Tongue (tissue), 2 donors: ENCODE results near the gene PEX5. TPM values are rescaled to one million over a fixed set of nuclear protein-coding genes. Genes with fewer than 3 reads are reported as not detected.
"Not testable (repeated sequence)": the region's sequence is repeated elsewhere in the genome, so short reads cannot be mapped to it uniquely, and the experiment has no call there.

Experiments
- DNase-seq: peaks from one replicate; pipeline ENCODE4 v3.0.0-alpha.2; 2015
- total RNA-seq: library from RNA; depleted of rRNA; stranded (reverse); fragments of >200 nt; gene quantifications from one replicate; pipeline ENCODE4 v1.2.3, GENCODE V29; 2014

Gene PEX5
- total RNA-seq, 1 donor from 2014 or later: 66.1 TPM

DNA sequence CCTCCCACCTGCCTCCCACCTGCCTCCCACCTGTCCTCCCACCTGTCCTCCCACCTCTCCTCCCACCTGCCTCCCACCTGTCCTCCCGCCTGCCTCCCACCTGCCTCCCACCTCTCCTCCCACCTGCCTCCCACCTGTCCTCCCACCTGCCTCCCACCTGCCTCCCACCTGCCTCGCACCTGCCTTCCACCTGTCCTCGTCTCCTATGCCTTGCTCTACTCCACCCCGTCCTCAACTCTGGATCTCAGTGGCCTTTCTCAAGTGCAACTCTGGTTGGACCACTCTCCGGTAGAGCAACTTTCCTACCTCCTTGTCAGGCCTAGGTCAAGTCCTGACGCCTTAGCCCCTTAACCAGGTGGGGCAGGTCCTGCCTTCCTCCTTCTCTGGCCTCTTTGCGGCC is 29.3 kb upstream of the PEX5 start:
- no peak for DNase-seq

DNA sequence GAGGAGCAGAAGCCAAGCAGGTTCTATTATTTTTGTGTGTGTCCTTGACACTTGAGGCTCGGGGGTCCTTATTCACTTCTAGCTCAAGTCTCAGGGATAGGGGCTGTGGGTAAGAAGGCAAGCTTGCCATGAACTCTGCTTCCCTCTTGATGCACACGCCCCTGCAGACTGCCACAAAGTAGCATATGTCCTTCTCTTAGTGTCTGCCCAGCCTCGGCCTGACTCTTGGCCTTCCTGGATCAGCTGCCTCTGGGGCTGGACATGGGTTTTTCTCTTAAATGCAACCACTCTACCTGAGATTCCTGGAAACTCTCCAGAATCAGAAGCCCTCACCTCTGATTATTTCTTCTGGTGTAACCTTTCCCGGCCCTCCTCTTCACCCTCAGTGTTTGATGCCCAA is 28.2 kb upstream of the PEX5 start:
- DNase-seq: no peak

DNA sequence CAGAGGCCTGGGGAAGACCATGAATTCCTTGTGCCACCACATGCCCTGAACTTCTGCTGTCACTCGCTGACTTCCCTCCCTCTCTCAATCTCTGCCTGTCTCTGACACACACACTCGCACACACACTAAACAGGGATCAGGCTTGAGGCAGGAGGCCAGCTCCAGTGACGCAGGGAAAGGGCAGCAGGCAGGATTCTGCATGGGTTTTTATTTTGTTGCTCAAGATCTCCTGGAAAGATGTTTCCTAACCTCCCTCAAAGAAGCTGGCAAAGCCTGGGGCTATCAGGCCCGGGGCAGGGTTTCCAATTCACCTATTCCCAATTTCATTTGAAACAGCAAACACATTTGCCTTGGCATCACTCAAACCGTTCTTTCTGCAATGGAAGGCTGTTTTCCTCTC is 27.7 kb upstream of the PEX5 start:
- no peak for DNase-seq

DNA sequence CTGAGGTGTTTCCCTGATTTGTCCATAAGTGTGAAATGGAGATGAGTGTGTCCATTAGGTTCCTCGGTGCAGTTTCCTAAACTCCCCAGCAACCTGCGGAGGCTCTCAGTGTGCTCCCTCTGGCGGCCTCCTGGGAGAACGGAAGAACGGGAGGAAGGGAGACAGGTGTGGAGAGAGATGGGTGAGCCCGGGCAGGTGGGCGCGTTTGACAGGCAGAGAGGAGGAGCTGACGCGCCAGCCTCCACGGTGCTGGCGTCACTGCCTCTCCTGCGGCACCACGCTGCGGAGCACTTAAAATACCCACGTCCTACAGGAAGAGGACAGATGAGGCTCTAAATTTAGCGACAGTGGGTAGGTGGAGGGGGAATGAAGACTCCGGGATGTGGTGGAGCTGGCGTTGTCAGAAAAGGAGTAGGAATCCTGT is 26.8 kb upstream of the PEX5 start:
- DNase-seq: peak; percentile 60

DNA sequence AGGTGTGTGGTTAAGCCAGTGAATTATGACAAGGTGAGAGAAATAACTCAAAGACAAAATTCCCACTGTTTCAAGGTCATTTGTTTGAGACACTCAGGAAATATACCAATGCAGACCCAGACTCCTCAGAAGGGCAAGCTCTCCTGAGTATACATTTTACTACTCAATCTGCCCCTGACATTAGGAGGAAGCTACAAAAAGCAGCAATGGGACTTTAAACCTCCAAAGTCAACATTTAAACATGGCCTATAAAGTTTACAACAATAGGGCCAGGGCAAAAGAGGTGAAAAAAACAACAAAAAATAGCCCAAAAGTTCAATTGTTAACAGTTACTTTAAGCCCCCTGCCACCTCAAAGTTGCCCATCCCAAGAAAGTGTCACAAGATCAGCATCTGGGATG is 19.5 kb upstream of the PEX5 start:
- no peak for DNase-seq

DNA sequence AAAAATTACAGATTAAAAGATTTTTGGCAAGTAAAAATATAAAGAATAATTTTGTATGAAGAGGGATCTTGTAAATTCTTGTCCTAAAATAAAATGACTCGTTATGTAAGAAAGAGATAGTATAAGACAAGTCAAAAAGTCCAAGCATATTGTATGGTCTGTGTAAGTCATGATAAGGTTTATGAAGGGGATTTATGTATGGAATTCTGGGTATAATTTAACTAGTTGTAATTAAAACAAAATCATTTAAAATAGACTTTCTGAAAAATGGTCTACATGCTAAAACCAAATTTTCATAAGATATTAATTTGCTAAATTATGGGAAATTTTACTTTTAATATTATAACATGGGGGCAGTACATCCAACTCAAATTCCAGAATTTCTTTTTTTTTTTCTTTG is 17.6 kb upstream of the PEX5 start:
- no peak for DNase-seq

DNA sequence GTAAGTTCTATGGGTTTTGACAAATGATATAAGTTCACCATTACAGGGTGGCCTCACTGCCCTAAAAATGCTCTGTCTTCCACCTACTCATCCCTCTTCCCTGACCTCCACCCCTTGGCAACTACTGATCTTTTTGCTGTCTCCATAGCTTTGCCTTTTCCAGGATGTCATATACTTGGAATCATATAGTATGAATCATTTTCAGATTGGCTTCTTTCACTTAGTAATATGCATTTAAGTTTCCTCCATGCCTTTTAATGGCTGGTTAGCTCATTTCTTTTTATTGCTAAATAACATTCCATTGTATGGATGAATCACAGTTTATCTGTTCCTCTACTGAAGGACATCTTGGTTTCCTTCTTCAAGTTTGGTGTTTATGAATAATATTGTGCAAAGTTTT is 14.0 kb upstream of the PEX5 start:
- DNase-seq: no peak

DNA sequence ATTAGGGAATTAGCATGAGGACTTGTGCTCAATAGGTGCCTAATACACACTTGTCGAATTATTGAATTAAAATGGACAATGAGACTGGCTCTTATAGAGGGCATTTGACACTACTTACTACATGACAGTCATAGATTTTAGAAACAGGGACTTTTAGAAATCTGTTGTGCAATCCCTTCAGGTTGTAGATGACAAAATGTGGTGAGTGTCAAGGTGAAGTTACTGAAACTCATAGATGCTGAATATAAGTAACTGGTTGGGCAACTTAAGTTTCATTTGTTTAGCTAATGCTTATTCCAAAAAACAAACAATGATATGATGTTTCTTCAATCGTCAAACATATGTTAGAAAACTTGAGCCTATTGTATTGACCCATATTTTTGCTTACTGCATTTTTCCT is 12.9 kb upstream of the PEX5 start:
- no peak for DNase-seq

DNA sequence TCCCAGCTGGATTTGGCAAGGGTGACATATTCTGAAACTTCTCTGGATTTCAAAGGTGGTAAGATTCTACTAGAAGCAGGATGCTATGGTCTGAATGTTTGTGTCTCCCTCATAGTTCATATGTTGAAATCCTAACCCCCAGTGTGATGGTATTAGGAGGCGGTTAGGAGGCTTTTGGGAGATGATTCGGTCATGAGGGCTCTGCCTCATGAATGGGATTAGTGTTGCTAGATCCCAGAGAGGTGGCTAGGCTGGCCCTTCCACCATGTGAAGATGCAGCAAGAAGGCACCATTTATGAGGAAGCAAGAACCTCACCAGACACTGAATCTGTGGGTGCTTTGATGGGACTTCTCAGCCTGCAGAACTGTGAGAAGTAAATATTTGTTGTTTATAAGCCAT is 11.0 kb upstream of the PEX5 start:
- no peak for DNase-seq

DNA sequence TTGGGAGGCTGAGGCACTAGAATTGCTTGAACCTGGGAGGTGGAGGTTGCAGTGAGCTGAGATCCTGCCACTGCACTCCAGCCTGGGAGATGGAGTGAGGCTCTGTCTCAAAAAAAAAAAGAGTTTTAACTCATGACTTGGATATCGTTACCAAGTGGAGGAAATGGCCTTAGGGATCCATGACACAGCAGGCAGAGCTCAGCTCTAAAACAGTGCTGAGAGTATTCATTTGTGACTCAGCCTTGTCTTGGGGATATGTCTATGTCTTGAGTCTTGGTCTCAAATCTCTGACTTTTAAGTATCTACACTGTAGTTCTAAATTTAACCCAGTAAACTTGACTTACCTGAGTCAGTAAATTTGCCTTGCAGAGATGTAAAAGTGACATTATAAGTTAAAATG is 8.8 kb upstream of the PEX5 start:
- no peak for DNase-seq

DNA sequence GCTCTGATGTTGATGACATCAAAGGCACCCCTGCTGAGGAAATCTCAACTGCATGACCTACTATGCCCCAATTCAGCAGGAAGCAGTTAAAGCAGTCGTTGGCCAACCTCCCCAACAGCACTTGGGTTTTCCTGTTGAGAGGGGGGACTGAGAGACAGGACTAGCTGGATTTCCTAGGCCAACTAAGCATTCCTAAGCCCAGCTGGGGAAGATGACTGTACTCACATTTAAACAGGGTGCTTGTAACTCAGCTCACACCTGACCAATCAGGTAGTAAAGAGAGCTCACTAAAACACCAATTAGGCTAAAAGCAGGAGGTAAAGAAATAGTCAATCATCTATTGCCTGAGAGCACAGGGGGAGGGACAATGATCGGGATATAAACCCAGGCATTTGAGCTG is 3.4 kb upstream of the PEX5 start:
- not testable (repeated sequence) for DNase-seq

DNA sequence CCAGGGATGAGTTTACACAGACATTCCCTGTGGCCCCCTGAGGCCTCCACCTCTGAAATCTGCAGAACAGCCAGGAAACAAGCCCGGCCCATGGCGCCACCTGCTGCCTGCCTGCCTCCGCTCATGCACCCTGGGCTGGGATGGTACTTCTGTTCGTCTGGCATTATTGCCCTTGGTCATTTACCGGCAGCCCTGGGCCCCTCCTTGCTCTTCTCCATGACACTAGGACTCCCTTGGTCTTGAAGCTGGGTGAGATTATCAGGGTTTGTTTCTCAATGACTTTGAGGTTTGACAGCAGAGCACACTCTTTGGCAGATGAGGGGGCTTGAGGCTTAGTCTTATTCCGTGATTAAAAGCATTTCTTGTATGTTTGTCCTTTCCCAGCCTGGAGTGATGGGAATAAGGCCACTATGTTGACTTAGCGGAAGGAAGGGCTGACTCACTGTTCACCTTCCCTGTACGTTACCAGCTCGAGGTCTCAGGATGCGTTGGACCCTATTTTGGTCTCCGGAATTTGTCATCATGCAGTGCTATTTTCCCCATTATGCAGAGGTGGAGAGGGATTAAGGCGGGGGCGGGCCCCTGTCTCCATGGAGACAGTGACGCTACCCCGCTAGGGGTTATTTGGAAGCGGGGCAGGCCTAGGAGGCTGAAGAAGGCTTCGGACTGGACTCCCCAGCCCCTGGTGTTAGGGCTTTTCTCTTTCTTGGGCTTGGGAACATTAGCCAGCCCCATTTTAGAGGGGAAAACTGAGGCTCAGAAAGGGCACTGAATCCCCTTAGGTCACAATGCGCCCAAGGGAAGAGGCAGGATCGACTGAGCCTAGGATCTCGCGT is 706 bp upstream of the PEX5 start:
- DNase-seq: peak; percentile 72

DNA sequence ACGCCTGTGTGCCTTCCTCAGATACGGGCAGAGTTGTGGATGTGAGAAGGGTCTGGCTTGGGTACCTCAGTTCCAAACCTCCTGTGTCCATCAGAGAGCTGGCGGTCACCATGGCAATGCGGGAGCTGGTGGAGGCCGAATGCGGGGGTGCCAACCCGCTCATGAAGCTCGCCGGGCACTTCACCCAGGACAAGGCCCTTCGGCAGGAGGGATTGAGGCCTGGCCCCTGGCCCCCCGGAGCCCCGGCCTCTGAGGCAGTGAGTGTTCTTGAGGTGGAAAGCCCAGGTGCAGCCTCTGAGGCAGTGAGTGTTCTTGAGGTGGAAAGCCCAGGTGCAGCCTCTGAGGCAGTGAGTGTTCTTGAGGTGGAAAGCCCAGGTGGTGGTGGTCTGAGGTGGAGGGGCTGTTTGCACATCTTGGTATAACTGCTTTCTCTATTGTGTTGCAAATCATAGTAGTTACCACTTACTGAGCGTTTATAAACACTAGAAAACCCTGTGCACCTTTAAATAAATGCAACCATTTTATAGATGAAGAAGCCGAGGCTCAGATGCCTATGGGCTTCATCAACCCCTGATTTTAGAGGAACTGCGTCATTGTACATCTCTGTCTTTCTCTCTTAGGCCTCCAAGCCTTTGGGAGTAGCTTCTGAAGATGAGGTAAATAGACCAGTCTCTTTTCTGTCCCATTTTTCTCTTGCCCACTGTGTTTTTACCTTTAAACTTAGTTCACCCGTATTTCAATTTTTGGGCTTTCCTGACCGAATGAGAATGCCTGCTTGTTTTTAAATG is 976 bp downstream of the PEX5 start:
- DNase-seq: no peak

DNA sequence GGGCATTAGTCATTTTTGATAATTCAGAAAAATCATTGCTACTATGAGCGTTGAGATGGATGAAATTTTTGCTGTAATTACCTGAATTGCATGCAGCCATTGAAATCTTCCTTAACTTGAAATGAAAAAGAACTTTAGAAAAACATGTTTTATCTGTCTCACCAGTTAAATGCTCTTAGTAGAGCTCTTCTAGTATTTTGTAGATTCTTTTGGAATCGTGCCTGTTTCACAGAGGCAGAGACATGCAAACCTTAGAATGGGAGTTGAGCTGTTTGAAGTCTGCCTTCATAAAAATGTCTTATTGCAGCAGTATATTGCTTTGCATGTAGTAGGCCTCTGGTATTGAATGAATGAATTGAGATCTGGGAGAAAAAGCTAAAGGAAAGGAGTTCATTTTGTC is 4.2 kb downstream of the PEX5 start:
- DNase-seq: no peak

DNA sequence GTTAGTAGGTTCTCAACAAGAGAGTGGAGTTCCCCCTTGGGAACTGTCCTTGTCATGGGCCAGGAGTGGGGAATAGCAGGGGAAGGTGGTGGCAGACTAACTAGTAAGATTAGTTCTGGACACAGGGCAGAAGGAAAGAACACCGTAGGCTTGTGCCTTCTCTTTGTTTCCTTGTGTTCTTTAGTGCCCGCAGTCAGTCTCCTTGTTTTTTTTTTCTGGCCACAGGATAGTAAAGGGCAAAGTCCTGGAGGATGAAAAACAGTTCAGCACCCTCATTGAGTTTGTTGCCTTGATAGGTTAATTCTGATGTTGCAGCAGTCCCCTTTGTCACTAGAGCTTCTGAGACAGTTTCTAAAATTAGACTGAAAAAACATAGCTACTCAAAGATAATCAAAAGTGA is 8.4 kb downstream of the PEX5 start:
- no peak for DNase-seq

DNA sequence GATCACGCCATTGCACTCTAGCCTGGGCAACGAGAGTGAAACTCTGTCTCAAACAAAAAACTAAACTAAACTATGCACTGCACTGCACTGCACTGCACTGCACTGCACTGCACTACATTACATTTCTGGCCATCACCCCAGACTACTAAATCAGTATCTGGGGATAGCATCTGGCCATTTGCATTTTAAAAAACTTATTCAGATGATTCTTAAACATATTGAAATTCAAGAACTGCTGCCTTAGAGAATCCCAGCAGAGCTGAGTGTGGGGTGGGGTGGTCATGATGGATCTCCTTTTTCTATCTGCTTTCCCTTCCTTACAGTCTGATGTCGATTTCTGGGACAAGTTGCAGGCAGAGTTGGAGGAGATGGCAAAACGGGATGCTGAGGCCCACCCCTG is 13.6 kb downstream of the PEX5 start:
- DNase-seq: no peak

DNA sequence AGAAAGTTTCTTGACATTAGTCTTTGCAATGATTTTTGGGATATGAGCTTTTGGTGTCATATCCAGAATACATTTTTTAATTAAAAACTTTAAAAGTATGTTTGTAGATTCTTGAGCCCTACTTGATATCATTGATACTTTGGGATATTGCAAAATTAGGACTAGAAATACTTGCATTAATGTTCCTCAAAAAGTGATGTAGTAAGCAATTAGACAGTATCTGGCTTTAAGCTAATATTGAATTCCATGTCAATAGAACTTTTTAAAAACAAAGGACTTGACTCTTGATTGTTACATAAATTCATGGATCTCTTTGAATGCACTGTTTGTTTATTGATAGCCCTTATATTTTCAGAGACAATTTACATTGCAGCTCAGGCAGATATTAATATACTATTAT is 15.6 kb downstream of the PEX5 start:
- DNase-seq: no peak

DNA sequence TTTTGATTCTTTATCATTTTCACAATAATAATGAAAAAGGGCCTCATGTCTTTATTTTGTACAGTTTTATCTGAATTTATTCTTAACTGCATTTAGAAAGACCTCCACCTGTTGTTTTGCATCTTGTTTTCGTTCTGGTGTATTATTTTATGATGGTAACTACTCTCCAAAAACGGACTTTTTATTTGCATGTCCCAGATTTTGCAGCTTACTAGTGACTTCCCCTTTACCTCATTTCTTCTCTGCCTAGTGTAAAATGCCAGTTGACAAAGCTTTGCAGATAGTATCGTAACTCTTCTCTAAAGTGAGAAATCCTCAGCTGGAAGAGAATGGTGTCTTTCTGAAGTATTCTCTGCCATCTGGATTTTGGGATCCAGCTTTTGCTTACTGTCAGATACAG is 17.2 kb downstream of the PEX5 start:
- DNase-seq: no peak

DNA sequence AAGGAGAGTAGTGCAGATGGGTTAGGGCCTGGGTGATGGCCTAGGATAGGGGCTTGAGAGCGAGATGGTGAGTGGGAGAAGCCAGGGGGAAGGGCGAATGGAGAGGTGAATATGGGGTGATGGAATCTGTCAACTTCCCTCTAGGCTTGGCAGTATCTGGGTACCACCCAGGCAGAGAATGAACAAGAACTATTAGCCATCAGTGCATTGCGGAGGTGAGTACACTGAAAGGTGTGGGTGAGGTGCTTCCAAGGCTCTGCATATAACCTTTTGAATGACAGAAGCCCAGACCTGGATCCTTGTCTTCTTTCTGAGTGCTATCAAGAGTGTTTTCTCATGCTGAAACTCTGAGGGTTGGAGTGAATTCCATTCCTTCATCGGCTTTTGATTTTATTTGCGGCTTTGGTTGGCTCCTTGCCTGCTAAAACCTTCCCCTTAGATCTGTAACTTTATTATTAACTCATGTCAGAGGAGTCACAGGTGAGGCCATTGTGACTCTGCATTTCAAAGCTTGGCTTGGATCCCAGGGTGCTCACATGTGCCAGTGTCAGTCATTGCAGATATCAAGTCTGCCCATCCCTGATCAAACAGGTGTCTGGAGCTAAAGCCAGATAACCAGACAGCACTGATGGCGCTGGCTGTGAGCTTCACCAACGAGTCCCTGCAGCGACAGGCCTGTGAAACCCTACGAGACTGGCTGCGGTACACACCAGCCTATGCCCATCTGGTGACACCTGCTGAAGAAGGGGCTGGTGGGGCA is 18.6 kb downstream of the PEX5 start:
- peak; percentile 57 for DNase-seq

DNA sequence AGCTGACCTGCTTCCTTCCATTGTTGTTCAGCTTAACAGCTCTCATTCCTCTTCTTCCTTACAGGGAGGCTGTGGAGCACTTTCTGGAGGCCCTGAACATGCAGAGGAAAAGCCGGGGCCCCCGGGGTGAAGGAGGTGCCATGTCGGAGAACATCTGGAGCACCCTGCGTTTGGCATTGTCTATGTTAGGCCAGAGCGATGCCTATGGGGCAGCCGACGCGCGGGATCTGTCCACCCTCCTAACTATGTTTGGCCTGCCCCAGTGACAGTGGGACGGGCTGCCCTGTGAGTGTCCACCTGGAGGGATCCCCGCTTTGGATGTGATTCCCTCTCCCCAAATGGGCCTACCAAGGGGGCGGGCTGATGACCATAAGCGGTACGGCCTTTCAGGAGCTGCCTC is 20.5 kb downstream of the PEX5 start:
- no peak for DNase-seq

DNA sequence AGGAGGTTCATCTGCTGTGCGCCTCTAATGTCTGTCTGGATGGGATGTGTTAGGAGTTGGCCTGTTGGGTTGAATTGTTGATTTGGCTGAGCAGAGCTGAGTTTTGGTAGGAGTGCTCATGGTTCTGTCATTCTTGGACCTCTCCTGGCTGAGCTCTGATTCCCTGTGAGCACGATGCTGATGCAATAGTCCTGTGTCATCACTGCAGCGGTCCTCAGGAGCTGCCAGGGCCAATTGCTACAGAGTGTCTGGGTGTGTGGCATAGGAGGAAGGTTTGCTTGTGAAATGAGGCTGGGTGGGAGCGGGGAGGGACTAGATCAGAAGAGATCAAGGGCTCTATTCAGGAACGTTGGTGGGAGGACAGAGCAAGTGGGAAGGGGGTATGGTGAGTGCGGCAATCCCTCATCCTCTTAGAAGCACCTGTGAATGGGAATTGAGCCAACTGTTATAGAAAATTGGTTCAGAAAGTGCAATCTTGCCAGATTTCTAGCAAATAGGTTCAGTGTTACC is 21.2 kb downstream of the PEX5 start:
- no peak for DNase-seq

DNA sequence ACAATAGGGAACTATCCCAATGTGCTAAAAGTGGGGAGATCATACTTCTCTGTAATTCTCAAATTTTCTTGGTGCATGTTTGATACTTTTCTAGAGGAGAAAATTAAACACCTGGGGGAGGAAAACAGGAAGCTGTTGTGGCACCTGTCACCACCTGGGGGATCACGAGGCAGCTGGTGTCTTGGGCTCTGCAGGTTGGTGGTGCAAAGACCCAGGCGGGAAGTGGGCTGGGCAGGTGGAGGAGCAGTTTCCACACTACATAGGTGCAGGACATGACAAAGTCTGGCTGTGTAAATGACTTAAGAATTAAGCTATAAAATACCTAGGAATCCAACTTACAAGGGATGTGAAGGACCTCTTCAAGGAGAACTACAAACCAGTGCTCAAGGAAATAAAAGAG is 23.2 kb downstream of the PEX5 start:
- DNase-seq: no peak

DNA sequence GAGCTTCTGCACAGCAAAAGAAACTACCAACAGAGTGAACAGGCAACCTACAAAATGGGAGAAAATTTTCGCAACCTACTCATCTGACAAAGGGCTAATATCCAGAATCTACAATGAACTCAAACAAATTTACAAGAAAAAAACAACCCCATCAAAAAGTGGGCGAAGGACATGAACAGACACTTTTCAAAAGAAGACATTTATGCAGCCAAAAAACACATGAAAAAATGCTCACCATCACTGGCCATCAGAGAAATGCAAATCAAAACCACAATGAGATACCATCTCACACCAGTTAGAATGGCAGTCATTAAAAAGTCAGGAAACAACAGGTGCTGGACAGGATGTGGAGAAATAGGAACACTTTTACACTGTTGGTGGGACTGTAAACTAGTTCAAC is 24.3 kb downstream of the PEX5 start:
- DNase-seq: not testable (repeated sequence)
